Hippocampal formation (tissue), 2 donors: ENCODE results near the gene RPS19.

Experiments
- DNase-seq, 2 donors: peaks; one replicate each; lab custom pipeline; 2025; lab: John Stamatoyannopoulos, UW

Gene RPS19

DNA sequence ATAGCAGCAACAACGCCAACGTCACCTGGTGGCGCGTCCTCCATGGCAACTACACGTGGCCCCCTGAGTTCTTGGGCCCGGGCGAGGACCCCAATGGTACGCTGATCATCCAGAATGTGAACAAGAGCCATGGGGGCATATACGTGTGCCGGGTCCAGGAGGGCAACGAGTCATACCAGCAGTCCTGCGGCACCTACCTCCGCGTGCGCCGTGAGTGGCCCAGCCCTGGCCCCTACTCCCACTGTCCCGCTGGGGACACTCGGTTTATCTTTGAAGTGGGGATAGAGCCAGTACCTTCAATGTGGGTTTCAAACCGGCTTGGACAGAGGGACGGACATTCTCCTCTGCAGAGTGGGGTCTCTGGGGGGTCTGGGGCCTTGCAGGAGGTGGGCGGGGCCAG lies 19.0 kb downstream of the RPS19 start:
- no peak for DNase-seq

DNA sequence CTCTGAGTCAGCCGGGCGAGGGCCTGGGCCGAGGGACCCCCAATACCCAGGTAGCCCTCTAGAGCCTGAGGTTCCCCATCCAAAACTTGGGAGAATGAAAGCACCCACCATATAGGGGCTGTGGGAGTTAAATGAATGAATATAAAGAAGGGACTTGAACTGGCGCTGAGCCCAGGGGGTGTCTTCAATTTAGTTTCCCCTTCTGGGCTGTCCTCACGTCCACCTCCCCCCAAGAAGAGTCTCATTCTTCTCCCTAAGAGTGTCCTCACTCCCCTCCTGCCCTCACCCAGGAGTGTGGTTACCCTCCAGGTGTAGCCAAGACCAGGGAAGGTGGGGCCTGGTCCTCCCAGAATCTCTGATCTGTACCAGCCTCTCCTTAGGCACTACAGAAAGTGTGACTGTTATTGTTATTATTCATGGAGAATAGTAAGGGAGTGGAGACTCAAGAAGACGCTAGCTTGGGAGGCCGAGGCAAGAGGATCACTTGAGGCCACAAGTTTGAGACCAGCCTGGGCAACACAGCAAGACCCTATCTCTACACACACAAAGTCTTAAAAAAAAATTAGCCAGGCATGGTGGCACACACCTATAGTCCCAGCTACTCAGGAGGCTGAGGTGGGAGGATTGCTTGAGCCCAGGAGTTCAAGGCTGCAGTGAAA lies 19.7 kb downstream of the RPS19 start:
- no peak for DNase-seq

DNA sequence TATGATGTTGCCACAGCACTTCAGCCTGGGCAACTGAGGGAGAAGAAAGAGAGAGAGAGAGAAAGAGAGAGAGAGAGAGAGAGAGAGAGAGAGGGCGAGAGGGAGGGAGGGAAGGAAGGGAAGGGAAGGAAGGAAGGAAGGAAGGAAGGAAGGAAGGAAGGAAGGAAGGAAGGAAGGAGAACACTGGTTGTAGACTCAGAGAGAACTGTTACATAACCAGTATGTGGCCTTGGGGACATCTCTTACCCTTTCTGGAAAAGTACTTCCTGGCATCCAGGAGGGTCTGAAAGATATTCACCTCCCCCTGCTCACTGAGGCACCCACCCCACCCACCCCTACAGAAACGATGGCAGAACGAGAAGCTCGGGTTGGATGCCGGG lies 20.3 kb downstream of the RPS19 start:
- no peak for DNase-seq

DNA sequence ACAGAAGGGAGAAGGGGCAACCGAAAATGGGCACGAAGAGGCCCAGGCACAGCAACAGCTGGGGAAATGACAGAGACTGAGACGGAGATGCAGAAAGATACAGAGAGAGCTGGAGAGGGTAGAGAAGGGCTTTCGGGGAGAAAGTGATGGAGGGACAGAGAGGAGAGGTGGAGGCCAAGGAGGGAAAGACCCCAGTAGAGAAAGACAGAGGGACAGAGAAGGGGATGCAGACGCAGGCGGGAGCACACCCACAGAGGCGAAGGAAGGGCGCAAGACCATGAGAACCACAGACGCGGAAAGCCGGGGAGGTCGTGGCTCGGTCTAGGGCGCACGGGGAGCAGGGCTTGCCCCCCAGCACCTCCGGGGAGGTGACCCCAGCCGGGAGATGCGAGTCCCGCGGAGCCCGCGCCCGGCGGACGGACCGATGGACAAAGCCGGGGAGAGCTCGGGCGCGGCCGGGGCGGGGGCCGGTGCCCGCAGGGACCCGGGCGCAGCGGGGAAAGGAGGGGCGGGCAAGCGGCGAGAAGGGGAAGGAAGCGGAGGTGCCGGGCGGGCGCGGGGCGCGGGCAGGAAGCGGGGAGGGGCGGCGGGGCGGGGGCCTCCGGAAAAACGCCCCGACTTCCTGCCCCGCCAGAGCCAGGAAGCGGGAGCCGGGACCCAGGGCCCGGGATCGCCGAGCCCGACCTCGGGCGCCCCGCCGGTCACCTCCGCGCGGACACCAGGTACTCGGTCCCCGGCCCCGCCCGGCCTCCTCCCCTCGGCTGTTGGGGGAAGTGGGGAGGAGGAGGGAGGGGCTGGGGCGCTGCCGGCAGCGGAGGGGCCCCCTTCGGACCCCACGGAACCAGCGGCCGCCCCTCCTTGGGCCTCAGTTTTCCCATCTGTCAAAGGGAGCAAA lies 22.8 kb downstream of the RPS19 start, which contains the start of gene ARHGEF1:
Gene ARHGEF1 (plus strand): TSS at position 617 of the 895 bp plus-strand sequence. CDS start 4,899 bp downstream, outside the sequence.
- peak in 1 of 2 donors; percentile 15 for DNase-seq

DNA sequence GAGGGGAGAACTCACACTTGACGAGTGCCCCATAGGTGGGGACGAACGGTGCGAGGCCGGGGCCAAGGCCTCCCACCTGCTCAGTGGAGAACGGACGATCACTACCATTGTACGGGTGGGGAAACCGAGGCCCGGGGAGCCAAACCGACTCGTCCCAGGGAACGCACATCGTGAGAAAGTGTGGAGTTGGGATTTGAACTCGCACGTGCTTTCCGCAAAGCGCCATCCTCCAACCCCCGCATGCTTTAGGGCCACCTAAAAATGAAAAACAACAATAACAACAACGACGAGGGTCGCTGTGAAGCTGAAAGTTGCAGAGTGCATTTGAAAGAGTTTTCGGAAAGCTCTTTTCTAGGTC lies 23.4 kb downstream of the RPS19 start:
- DNase-seq, result no peak

DNA sequence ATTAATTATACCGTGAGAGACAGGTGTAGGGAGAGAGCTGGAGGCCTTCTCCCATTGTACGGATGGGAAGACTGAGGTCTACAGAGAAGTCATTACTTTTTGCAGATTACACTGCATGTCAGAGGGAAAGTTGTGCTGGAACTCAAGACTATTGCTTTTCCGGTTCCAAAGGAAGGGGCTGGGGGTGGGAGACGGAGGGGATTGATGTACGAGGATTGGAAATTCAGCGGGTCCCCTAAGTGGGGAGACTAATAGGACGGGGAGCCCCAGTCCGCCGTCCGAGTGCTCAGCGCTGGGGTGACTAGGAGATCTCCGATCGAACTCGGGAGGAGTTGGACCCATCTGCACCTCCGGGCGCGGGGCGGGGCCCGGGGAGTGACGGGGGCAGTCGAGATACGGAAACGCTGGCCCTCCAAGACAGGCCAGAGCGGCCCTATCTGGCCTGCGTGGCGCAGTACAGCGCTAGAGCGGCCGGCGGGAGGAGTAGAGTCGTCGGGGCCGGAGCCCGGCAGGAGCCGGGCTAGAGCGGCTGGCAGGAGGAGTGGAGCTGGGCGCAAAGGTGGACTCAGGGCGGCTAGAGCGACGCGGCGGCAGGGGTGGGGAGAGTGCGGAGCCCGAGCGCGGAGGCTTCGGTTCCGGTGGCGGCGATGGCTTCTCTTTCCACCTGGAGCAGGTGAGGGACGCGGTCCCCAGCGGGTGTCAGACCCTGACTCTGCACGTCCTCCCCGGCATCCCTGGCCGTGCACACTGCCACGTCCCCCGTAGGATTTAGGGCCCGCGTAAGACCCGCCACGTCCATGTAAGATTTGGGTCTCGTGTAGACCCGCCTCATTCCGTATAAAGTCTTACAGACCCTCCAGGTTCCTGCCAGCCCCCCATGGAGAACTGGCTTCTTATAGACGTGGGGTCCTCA lies 24.0 kb downstream of the RPS19 start:
- peak; percentile 95 to 97 for DNase-seq

DNA sequence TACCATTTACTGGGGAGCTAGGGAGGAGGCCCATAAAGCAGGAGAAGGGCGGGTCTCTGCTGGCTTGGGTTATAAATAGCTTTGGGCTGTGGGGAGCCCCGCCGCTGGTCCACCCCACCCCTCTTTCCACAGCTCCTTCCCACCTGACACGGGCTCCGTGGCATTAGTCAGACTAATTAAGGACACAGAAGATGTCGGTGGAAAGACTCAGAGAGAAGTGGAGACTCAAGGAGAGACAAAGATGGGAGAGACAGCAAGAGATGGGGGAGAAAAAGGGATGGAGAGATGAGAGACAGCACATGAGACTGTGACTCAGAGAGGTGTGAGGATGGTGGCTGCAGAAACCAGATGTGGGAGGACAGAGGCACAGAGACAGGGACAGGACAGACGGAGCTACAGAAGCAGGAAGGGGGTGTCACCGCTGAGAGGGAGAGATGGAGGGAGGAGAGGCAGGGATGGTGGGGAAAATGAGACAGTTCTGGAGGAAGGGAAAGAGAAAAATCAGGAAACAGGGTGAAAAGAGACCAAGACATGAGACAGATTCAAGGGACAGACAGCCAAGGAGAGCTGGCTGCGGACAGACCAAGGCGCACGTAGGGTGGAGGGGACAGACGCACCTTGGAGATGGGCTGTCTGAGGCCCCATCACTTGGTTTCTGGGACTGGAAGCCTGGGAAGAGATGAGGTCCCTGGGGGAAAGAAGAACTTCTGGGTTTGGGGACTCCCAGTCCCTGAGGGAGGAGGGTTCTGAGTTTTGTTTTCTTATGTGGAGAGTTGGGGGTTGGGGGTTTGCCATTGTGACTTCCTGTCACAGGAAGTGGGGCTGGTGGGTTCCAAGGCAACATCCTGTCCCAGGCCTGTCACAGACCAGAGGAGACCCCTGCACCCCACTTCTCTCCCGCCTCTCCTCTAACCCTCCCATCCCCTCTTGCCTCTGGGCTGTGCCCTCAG lies 27.0 kb downstream of the RPS19 start:
- no peak for DNase-seq

DNA sequence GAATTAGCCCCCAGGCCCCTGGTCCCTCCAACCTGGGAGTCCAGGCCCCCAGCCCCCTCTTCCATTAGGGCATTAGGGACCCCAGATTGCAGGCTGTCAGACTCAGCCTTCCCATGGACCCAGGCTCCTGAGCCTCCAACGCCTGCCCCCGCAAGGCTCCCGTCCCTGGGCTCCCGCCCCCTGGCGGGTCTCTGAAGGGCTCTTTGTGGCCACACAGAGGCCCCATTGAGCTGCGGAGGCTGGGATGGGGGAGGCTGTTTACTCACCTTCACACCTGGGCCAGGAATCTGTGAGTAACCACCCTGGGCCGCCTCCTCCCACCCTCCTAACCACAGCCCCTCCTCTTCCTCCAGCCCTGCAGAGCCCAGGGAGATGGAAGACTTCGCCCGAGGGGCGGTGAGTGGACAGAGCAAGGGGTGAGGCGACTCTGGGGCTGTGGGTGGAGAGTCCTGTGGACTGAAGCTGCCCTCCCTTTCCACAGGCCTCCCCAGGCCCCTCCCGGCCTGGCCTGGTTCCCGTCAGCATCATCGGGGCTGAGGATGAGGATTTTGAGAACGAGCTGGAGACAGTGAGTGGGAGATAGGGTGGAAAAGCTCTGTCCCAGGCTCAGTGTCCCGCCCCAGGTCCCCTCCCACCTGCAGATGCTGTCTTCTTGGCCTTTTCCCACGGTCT lies 27.8 kb downstream of the RPS19 start:
- peak in 1 of 2 donors; percentile 50 for DNase-seq

DNA sequence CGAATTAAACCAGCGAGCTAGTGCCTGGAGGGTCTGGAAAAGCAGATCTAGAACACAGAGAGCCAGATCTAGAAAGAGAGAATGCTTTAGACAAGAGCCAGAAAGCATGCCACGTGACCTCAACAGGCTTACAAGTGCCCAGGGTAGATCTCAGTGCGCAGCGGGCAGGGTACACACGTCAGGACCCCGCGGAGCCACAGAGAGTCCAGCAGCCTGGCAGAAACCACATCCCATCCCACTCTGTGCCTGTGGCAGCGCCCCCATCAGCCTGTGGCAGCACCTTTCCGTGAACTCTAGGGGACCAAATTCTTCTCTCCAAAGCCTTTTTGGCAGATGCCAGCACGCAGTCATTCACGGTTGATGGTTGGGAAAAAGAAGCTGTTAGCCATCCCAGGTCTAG lies 28.9 kb downstream of the RPS19 start:
- DNase-seq, result no peak

DNA sequence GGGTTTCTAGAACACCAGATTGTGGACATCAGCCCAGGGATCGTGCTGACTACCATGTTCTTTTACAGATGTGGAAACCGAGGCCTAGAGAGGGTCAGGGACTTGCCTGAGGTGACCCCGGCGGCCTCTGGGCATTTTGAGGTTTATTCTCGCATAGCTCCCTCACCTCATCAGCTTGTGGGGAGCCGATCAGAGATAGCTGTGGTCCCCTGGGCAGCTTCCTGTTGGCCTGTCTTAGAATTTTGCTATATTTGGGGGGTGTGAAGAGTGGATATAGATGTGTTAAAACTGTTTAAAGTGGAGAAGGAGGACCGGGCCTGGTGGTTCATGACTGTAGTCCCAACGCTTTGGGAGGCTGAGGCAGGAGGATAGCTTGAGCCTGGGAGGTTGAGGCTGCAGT lies 29.8 kb downstream of the RPS19 start:
- no peak for DNase-seq

DNA sequence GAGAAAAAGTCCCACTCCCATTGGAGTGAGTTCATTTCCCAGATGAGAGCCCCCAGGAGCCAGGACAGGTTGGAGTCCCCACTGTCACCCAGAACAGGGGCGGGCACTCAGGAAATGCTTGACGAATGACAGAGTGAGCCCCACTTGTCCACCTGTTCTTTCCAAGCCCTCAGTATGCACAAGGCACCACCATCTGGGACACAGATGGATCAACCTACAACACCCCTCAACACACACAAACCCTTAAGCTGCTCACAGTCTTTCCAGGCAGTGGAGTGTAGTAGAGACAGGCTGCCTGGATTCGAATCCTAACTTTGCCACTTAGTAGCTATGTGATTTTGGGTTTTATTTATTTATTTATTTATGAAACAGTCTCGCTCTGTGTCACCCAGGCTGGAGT lies 30.9 kb downstream of the RPS19 start:
- DNase-seq, result no peak

DNA sequence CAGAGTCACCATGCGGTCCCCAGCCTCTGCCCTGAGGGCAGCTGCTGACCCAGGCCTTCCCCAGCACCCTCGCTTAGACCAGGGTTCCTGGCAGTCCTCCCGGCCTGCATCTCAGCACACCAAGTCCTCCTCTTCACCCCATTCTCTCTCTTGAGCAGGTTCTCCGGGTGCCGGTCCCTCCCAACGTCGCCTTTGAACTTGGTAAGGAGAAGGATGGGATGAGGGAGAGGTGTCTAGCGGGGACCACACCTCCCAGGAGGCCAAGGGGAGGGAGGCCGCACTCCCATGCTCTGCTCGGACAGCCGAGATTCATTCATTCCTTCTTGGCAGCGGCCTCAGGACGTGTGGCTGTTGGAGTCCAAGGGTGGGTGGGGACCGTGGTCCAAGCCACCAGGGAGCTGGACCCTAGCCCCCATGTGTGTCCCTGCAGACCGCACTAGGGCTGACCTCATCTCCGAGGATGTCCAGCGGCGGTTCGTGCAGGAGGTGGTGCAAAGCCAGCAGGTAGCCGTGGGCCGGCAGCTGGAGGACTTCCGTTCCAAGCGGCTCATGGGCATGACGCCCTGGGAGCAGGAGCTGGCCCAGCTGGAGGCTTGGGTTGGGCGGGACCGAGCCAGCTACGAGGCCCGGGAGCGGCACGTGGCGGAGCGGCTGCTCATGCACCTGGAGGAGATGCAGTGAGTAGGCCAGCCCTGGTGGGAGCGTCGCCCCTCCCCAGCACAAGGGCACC lies 32.3 kb downstream of the RPS19 start:
- no peak for DNase-seq

DNA sequence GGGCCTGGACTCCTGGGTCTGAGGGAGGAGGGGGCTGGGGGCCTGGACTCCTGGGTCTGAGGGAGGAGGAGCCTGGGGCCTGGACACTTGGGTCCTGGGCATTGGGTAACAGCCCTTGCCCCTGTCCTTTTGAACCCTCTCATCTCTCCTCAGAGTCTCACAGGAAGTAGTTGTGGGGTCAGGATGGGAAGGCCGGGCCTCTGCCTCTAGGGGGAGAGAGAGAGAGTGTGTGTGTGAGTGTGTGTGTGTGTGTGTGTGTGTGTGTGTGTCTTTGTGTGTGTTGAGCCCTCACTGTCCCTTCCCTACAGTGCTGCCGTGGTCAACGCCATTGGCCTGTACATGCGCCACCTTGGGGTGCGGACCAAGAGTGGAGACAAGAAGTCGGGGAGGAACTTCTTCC lies 33.8 kb downstream of the RPS19 start:
- DNase-seq, result no peak

DNA sequence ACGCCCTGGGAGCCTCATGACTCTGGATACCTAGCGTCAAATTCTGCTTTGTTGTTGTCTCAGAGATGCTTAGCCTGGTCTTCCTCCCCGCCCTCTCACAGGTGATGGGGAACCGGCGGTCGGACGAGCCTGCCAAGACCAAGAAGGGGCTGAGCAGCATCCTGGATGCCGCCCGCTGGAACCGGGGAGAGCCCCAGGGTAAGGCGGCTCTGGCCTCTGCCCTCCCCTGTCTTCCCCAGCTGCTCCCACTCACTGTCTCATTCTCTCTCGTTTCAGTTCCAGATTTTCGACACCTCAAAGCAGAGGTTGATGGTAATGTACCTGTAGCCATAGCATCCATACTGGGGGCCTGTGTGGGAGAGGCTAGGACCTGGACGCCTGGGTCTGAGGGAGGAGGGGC lies 34.3 kb downstream of the RPS19 start:
- no peak for DNase-seq

DNA sequence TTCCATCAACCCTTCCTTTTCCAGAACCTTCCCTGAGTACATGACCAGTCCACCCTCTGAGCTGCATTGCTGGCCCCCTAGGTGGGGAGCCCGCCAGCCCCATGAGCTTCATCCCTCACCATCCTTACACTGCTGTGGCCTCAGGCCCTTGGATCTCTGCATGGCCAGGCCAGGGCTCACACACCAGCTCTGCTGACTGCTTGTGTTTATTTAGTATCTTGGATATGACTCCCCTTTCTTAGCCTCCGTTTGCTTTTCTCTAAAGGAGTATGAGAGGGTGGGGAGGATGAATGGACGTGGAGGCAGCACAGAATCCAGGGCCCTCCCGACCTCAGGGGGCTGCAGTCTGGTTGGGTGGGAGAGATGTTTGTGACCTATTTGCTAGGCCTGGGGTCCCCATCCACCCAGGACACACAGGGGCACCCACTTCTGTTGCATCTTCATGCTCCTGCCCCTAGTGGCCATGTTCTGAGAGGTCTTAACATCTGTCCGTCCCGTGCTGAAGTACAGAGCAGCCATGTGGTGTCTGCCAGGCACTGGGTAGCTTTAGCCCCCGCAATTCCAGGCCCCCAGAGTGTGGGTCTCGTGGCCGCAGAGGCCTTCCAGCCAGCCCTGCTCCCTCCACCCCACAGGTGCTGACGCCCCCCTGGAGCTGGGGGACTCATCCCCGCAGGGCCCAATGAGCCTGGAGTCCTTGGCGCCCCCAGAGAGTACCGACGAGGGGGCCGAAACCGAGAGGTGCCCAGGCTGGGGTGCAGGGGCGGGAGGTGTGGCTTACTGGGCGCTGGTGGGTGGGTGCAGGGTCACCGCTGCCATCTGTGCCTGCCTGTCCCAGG lies 35.9 kb downstream of the RPS19 start:
- no peak for DNase-seq

DNA sequence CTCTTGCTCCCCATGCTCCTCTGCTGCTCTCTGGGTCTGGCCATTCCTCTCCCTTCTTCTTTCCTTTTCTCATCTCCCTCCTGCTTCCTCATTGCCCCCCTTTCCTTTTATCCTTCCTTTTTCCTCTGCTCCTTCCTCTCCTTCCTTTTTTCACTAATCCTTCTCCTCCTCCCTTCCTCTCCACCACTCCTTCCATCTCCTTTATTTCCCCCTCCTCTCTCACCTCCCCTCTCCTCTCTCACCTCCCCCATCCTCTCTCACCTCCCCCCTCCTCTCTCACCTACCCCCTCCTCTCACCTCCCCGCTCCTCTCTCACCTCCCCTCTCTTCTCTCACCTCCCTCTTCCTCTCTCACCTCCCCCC lies 36.5 kb downstream of the RPS19 start:
- DNase-seq, result no peak

DNA sequence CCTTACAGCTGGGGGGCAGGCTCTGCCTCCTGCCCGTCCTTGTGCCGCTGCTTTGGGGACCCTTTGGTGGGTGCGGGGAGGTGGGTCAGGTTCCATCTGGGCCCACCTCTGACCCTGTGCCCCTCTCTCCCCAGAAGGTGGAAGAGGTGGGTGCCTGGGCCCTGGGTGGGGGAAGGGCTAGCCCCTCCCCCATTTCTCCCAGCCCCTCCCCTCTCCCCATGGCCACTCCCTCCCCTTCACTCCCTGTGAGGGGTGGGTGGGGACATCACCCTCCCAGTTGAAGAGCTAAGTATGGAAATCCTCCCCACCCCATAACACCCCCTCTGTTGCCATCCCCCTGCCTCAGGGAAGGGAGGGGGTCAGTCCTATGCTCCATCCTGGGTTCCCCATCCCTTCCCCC lies 37.1 kb downstream of the RPS19 start:
- DNase-seq, result no peak

DNA sequence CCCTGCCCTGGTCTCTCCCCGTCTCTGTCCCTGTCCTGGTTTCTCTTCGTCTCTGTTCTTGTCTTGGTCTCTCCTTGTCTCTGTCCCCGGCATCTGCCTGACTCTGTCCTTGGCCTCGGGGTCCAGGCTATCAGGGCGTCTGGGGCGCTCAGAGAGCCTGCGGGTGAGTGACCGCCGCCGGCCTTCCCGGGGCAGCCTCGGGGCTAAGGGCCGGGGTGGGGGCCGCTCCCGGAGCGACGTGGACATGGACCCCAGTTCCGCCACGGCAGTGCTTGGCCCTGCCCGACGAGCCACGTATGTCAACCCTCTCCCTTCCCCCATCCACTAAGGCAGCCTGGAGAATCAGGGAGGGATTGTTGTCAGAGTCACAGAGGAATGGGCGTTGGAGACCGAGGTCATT lies 37.8 kb downstream of the RPS19 start:
- DNase-seq, result no peak

DNA sequence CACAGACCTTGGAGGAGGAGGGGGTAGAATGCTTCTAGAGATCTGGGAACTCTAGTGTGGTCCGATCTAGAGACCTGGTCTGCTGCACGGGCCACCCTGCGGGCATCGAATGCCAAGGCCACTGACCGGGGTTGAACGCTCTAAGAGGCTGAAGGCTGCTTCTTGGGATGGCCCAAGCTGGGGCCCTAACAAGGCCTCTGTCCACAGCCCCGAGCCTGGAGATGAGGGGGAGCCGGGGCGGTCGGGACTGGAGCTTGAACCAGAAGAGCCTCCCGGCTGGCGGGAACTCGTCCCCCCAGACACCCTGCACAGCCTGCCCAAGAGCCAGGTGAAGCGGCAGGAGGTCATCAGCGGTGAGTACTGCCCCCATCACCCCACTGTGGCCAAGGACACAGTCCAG lies 38.2 kb downstream of the RPS19 start:
- no peak for DNase-seq
